ENCODE measurements around the gene ZNF407.

The ZNF407 gene

DNA sequence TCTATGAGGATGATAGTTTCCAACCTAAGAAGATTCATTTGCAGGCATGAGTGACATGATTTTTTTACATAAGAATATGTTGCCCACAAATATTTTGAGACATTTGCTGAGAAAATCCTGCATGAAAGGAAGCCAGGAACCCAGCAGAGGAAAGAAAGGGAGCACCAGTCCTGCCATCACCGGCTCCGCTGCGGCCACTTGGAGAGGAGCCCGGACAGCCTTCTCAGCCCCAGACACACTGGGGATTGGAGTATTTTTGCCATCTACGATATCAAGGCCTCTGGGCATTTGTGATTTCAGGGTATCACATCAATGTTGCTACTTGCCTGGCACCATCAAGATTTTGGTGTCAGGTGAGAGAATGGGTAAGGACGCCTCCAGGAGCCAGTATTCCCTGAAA lies 383.0 kb downstream of the ZNF407 start:
- no peak for DNase-seq

GRCh38 chr18:74981476-74981875 lies 383.8 kb downstream of the ZNF407 start:
- no peak for DNase-seq

DNA sequence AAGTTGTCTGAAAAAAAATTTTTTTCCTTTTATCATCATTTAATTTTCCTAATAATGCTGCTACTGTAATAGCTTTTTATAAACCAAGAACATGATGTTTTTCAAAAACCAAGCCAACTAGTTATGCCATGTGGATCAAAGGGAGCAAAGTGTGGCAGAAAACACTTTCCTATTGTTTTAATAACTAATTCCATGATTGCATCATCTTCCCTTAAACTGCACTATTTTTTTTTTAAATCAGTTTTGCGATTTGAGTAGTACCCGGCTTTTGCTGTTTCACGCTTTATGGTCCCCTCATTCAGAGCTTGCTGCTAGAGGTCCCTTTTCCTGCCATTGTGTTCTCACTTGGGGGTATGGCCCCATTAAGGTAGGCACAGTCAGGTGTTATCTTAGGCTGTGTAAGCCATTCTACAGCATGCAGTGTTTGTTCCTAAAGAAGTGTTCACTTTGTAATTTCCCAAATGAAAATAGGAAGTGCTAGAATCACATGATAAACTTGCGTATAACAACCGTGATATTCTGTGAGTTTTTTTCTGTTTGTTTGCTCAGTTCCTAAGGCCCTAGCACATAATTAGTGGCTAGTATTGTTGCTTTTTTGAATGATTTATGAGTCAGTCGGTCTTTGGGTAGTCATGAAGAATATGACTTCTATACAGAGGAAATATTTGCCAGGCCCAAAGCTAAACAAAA lies 385.4 kb downstream of the ZNF407 start:
- DNase-seq: no peak

- DNase-seq: no peak
Observed at GRCh38 chr18:74989134-74989533, 391.5 kb downstream of the ZNF407 start.

DNA sequence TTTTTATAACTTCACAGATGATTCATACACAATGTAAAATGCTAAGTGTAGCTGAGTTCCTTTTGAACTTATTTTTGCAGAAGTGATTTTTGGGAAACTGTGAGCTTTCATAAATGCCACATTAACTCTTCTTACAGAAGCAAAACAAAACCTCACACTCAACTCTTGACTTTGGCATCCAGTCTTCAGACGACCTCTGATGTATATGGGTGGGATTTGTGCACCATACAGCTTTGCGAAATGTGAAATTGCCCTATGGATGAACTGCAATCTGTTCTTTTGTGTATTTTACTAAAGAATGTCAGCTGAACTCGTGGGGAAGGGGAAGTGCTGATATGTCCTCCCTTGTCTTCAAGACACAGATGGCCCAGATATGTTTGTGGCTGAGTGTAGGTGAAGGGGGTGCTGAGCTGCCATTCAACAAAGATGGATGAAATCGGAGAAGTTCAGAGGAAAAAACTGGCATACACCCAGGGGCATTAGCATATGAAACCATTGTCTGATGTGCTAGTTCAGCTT lies 393.0 kb downstream of the ZNF407 start:
- peak; percentile 10 for DNase-seq

DNA sequence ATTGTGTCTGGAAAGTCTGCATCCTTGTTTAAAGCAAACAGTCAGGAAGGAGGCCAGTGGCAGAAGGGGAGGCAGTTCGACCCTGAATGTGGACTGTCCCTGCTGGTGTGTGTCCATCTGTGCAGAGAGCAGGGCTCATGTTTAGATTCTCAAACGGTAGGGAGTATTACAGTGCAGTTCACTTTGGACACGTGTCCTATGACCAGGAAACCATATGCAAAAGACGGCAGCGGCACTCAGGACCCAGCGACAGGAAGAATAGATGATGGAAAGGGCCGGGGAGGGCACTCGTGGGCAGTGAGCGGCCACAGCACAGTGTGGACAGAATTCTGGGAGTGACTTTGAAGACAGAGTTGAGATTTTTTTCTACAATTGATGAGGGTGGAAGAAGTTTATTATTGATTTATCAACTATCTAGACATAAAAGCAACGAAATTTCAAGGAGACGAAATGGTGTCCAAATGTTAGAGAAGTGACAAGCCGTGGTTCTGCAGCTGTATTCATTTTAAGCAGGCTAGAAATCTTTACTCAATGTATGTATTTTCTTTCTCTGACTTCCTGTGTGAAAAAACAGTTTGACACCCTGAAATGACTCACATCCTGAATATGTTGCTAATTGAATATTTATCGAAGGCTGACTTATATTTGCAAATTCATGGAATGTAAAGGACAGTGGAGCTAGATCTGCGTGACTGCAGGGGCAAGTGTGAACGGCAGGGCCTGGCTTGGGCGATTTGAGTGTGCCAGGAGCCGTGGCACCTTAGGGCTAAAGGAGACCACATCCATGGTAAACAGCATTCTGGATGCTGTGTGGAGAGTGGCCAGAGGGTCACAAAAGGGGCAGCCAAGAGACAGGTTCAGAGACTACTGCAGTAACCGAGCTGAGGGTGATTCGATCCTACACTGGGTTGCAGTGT lies 397.1 kb downstream of the ZNF407 start:
- peak; percentile 30 for DNase-seq

DNA sequence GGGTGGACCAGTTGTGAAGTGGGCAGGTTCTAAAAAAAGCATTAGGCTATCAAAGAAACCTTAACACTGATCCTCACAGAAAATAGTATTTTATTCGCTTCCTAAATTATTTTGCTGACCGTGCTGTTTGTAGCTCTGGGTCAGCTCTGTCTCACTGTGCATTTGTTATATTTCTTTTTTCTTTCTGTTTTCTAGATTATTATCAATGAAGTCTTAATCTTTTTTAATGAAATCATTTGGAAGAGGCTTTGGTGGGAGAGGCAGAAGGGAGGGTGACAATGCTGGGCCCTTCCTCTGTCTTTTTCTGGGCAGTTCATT lies 397.7 kb downstream of the ZNF407 start:
- no peak for DNase-seq

DNA sequence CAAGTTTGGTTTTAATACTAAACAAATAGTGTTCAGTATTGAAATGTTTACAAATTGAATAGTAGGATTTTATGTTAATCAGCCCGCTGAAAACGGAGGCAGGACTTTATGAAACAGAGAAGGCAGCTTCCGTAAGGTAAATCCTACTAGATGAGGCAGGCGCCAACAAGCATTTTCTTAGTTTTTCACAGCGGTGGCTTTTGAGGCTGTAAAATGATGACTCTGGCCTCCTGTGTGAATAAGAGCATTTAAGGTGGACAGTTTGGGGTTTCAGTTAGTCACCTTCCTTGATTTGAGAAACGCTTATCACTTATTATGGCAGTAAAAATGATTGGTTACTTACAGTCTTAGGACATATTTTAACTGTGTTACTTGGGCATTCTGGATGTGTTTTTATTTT lies 398.4 kb downstream of the ZNF407 start:
- DNase-seq: no peak

- DNase-seq: no peak
Observed at GRCh38 chr18:74996996-74997395, 399.3 kb downstream of the ZNF407 start.

GRCh38 chr18:75000920-75001319 lies 403.2 kb downstream of the ZNF407 start:
- DNase-seq: no peak

DNA sequence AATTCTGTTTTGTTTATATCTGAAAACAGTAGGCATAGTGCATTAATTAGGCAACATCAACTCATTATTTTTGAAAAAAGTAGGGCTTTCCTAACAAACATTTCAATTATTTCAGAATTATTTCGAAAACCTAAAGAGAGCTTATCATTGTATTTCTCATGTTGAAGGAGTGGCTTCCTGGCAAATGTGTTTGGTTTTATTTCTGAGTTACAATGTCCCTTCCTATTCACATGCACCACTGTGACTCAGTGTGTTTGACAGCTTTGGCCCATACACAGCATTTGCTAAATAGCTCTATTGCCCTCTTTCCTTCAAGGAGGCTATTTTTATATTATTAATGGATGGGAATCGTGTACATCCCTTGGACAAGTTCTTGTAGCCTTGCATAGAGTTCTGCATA lies 405.4 kb downstream of the ZNF407 start:
- no peak for DNase-seq

GRCh38 chr18:75003764-75004690 lies 406.4 kb downstream of the ZNF407 start:
- DNase-seq: no peak

DNA sequence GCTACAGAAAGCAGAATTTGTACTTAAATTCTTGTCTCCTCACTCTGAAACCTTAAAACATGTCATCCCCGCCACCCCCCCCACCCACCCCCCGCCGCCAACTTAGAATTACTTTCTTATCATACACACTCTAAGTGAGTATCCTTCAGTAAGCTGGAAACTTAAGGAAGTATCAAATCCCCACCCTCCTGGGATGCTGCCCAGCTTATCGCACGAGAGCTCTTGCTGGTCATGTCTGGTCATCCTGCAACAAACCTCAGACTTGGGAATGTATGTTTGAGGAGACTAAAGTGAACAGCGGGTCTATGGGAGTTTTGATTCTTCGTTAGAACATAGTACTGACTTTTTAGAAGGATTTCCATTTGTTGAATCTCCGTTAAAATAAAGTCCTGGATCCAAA lies 408.0 kb downstream of the ZNF407 start:
- DNase-seq: no peak

DNA sequence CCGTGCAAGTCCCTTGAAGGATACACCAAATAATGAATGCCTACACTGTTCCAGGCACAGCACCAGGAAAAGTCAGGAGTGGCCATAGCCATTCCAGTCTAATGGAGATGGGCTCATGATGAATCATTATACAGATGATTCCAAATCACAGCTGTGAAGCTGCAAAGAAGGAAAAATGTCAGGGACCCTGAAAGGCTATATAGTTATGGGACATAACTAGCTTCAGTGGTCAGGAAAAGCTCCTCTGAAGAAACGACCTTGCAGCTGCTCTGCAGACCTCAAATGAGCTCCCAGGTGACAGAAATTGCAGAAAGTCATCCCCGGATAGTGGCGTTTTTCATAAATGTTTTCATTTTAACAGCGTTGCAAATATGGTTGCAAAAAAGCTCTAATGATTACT lies 410.5 kb downstream of the ZNF407 start:
- DNase-seq: no peak

DNA sequence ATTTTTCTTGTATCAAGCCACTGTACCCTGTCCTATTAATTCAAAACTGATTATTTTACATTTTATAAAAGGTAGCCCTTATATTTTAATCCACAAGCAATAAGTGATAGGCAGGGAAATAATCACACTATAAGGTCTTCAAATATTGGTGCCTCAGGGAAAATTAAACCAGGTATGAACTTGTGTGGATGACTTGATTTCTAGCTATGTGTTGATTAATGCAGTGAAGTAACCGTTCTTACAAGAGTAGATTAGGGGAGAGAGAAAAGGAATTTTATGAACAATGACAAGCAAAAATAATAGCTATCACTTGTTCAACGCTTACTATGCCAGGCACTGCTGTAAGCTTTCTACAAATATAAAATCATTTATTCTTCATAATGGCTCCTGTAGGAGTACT lies 411.6 kb downstream of the ZNF407 start:
- DNase-seq: no peak

GRCh38 chr18:75009878-75010277 lies 412.2 kb downstream of the ZNF407 start:
- no peak for DNase-seq

DNA sequence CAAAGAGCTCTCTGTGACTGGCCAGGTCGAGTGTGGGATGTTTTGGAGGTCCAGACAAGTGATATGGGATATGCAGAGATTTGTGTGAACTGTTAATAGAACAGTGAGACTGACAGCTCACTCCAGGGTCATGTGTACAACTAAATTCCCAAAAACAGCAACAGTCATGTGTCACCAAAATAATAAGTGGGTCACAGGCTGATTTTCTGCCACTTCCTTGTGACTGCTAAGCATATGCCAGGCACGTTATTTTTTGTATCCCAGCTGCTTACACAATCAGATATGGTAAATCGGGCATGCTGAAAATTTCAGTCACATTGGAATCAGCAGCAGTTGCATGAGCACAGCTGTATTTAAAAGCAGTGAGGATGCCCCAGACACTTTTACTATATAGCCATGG lies 412.6 kb downstream of the ZNF407 start:
- no peak for DNase-seq

GRCh38 chr18:75010689-75011088 lies 413.0 kb downstream of the ZNF407 start:
- no peak for DNase-seq

- DNase-seq: no peak
Observed at GRCh38 chr18:75016025-75016717, 418.5 kb downstream of the ZNF407 start.

DNA sequence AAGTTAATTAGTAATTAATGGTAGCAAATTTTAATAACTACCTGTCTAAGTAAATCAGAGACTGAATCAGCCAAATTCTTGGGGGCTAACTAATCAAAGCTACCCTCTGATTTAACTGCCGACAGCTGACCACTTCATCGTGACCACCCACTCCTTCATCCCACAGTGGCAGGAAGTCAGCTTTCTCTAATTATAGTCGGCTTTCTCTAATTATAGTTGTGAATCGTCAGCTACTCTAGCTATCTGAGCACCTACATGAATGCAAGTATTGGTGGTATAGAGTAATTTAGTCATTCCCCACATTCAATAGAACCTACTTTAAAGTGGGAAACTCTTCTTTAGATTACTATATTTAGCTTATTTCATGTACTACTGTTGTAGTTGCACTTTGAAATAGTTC lies 425.8 kb downstream of the ZNF407 start:
- no peak for DNase-seq

- DNase-seq: no peak
Observed at GRCh38 chr18:75024871-75025270, 427.2 kb downstream of the ZNF407 start.

GRCh38 chr18:75025573-75025972 lies 427.9 kb downstream of the ZNF407 start:
- no peak for DNase-seq

Data from CD4-positive, alpha-beta T cell treated with Interleukin-6 for 4 hours (primary cell).